ENCODE results near the gene LMF1. TPM values are rescaled to one million over a fixed set of nuclear protein-coding genes. Genes with fewer than 3 reads are reported as not detected.

Gene LMF1
- polyA plus RNA-seq, 1 donor (not counting 4 experiments of a cell fraction or from before 2014, with no cell fraction given): 3.1 TPM

- no peaks in the 10 kb centered on the region for H3K4me1 ChIP-seq (ENCODE audit: control insufficient read depth, extremely low read depth, insufficient read depth, low read length)
- no peaks in the 10 kb centered on the region for H3K27me3 ChIP-seq (ENCODE audit: control insufficient read depth, extremely low read depth, insufficient read depth, low read length)
- H3K9me3 ChIP-seq (ENCODE audit: control insufficient read depth, low read depth, low read length): peaks cover 9% of the 10 kb centered on the region
- H3K9ac ChIP-seq (ENCODE audit: control insufficient read depth, extremely low read depth, insufficient read depth, low read length): no peak overlapping the region
- TF ChIP-seq EZH2 (IDR thresholded peaks at IDR 0.05; ENCODE audit: low read length) (no peak), CTCF (optimal IDR thresholded peaks at IDR 0.05 in 1 of 3, IDR thresholded peaks at IDR 0.05 in 1 of 3, conservative IDR thresholded peaks at IDR 0.05 in 1 of 3; ENCODE audit: extremely low read depth in 1 of 3, insufficient read depth in 2 of 3, low read length in 3 of 3) (no peak)
- no peaks in the 10 kb centered on the region for H3K9me1 ChIP-seq (ENCODE audit: control insufficient read depth, extremely low read depth, insufficient read depth, low read length)
- no peak overlapping the region for H3K4me3 ChIP-seq (ENCODE audit: control insufficient read depth in 2 of 3, extremely low read depth in 1 of 3, insufficient read depth in 2 of 3, low read depth in 1 of 3, low read length in 3 of 3)
- FAIRE-seq (no peak), DNase-seq (ENCODE audit: low read depth, low spot score) (no peak)
- no peak overlapping the region for H3K4me2 ChIP-seq (ENCODE audit: control insufficient read depth, extremely low read depth, insufficient read depth, low read depth, low read length)
- no peaks in the 10 kb centered on the region for H4K20me1 ChIP-seq (ENCODE audit: control insufficient read depth, extremely low read depth, insufficient read depth, low read length)
- dilution Hi-C loops (cut with MboI; ENCODE audit: extremely low pct_ligation_motif_present, low sequenced_read_pairs): no loop called here
- no peaks in the 10 kb centered on the region for H3K79me2 ChIP-seq (ENCODE audit: control insufficient read depth, insufficient read depth, low read length)
- no peak overlapping the region for H3K27ac ChIP-seq (ENCODE audit: control insufficient read depth, insufficient read depth, low read length)
- H2AFZ ChIP-seq (ENCODE audit: control insufficient read depth, low read length): no peak overlapping the region
- H3K36me3 ChIP-seq (ENCODE audit: control insufficient read depth in 2 of 2, extremely low read depth in 1 of 2, insufficient read depth in 2 of 2, low read length in 2 of 2): no peaks in the 10 kb centered on the region
Observed at GRCh38 chr16:911604-912321, 59.0 kb downstream of the LMF1 start.

GRCh38 chr16:911101-911500 lies 59.7 kb downstream of the LMF1 start:
- dilution Hi-C loops (cut with MboI; ENCODE audit: extremely low pct_ligation_motif_present, low sequenced_read_pairs): no loop called here
- Histone ChIP-seq H3K36me3 (ENCODE audit: control insufficient read depth in 2 of 2, extremely low read depth in 1 of 2, insufficient read depth in 2 of 2, low read length in 2 of 2) (no peaks in the 10 kb centered on the region), H3K27ac (ENCODE audit: control insufficient read depth, insufficient read depth, low read length) (no peak overlapping the region), H2AFZ (ENCODE audit: control insufficient read depth, low read length) (no peak overlapping the region), H3K9ac (ENCODE audit: control insufficient read depth, extremely low read depth, insufficient read depth, low read length) (no peak overlapping the region), H3K9me3 (ENCODE audit: control insufficient read depth, low read depth, low read length) (peaks cover 8% of the 10 kb centered on the region), H3K9me1 (ENCODE audit: control insufficient read depth, extremely low read depth, insufficient read depth, low read length) (no peaks in the 10 kb centered on the region), H3K79me2 (ENCODE audit: control insufficient read depth, insufficient read depth, low read length) (no peaks in the 10 kb centered on the region), H3K27me3 (ENCODE audit: control insufficient read depth, extremely low read depth, insufficient read depth, low read length) (no peaks in the 10 kb centered on the region), H3K4me3 (ENCODE audit: control insufficient read depth in 2 of 3, extremely low read depth in 1 of 3, insufficient read depth in 2 of 3, low read depth in 1 of 3, low read length in 3 of 3) (no peak overlapping the region), H3K4me1 (ENCODE audit: control insufficient read depth, extremely low read depth, insufficient read depth, low read length) (no peaks in the 10 kb centered on the region), H4K20me1 (ENCODE audit: control insufficient read depth, extremely low read depth, insufficient read depth, low read length) (no peaks in the 10 kb centered on the region), H3K4me2 (ENCODE audit: control insufficient read depth, extremely low read depth, insufficient read depth, low read depth, low read length) (no peak overlapping the region)
- FAIRE-seq: no peak
- no peak for DNase-seq (ENCODE audit: low read depth, low spot score)
- TF ChIP-seq CTCF (optimal IDR thresholded peaks at IDR 0.05 in 1 of 3, IDR thresholded peaks at IDR 0.05 in 1 of 3, conservative IDR thresholded peaks at IDR 0.05 in 1 of 3; ENCODE audit: extremely low read depth in 1 of 3, insufficient read depth in 2 of 3, low read length in 3 of 3) (no peak), EZH2 (IDR thresholded peaks at IDR 0.05; ENCODE audit: low read length) (no peak)

All from keratinocyte (primary cell).